C4-2B (cell line): ENCODE measurements around the gene DPP6.

Experiments
- CTCF ChIP-seq: fragments of 450-650 bp; conservative IDR thresholded peaks from 2 replicates; pipeline ENCODE4 v1.5.1; 2017; ENCODE audit warnings: mild to moderate bottlenecking
- ZFX ChIP-seq: fragments of 450-650 bp; IDR thresholded peaks from 2 replicates; pipeline ENCODE4 v1.6.1; 2017

DNA sequence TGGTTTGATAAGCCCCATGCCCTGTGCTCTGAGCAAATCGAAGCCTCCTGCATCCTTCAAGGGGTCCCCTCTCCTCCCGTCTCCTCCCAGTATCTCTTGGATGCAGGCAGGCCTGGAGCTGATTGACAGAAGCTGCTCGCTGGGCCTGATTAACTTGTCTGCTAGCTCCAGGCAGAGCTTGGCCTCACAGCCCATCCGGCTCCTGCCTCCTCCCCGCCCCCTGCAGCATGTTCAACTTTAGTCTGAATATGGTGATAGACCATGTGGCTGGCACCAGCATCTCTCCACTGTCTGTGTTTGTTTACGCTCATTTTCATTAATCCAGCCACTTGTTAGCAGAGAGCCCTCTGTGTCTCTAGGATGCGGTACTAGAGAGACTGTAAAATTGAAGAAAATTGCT lies 432.2 kb downstream of the DPP6 start:
- TF ChIP-seq CTCF (no peak), ZFX (no peak)
